PFSK-1 (cell line): ENCODE measurements around the gene RASGRF2.

Source experiments
- POLR2AphosphoS5 ChIP-seq: IDR thresholded peaks from 2 replicates; pipeline ENCODE4 v1.6.1; 2012; ENCODE audit warnings: low read depth, mild to moderate bottlenecking, control low read depth, low read length, moderate library complexity
- REST ChIP-seq, 2 experiments: IDR thresholded peaks; 2 replicates each; pipeline versions ENCODE4 v1.6.1 to v1.8.0; 2011 to 2012; ENCODE audit warnings: low read depth in 2 of 2, low read length in 2 of 2, control low read depth in 1 of 2, inconsistent platforms in 1 of 2, mild to moderate bottlenecking in 1 of 2, moderate library complexity in 1 of 2; ENCODE audit not compliant: insufficient read depth in 1 of 2
- SIN3A ChIP-seq: IDR thresholded peaks from 2 replicates; pipeline ENCODE4 v1.6.1; 2012; ENCODE audit warnings: mild to moderate bottlenecking, low read length, moderate library complexity, borderline replicate concordance; ENCODE audit not compliant: insufficient read depth
- TAF1 ChIP-seq: IDR thresholded peaks from 2 replicates; pipeline ENCODE4 v1.6.1; 2012; ENCODE audit warnings: low read length, control low read depth, borderline replicate concordance; ENCODE audit not compliant: insufficient read depth

GRCh38 chr5:81235287-81236072 lies 275.3 kb downstream of the RASGRF2 start:
- TF ChIP-seq TAF1, result no peak
- TF ChIP-seq SIN3A, result no peak
- TF ChIP-seq POLR2AphosphoS5, result no peak
- no peak for TF ChIP-seq REST (IDR thresholded peaks at IDR 0.05; ENCODE audit: insufficient read depth in 1 of 2, low read depth in 2 of 2, low read length in 2 of 2)
